GM18907 (cell line): ENCODE data around the gene DYNLT5.
A peak's percentile ranks its signal among the peaks of the same experiment; 100 is the strongest.

ENCODE experiments used
- ATAC-seq: cut with Tn5 transposase; IDR thresholded peaks from one replicate; pipeline ENCODE4 v1.9.1; 2021; ENCODE audit warnings: mild to moderate bottlenecking, moderate library complexity; ENCODE audit not compliant: unreplicated experiment

The DYNLT5 gene

DNA sequence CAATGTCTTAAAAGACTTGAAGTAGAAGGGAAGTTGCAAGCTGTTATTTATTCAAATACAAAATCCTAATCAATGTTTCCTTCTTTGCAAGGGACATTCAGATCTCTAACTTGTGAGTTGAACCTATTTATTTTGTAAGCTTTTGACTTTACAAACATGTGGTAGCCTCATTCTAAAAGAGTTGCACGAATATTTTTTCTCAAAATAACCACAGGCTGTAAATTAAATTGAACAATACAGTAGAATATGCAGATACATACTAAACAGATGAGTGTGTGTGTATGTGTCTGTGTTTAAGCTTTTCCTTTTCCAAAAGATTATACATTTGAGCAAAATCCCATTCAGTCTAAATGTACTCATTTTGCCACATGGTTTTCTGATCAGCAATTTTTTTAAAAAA lies 4.8 kb upstream of the DYNLT5 start:
- ATAC-seq = no peak

- no peak for ATAC-seq
These were observed 1.7 kb upstream of the DYNLT5 start for GRCh38 chr1:66750577-66750976.

- no peak for ATAC-seq
These were observed 1.1 kb upstream of the DYNLT5 start for GRCh38 chr1:66751160-66751559.

DNA sequence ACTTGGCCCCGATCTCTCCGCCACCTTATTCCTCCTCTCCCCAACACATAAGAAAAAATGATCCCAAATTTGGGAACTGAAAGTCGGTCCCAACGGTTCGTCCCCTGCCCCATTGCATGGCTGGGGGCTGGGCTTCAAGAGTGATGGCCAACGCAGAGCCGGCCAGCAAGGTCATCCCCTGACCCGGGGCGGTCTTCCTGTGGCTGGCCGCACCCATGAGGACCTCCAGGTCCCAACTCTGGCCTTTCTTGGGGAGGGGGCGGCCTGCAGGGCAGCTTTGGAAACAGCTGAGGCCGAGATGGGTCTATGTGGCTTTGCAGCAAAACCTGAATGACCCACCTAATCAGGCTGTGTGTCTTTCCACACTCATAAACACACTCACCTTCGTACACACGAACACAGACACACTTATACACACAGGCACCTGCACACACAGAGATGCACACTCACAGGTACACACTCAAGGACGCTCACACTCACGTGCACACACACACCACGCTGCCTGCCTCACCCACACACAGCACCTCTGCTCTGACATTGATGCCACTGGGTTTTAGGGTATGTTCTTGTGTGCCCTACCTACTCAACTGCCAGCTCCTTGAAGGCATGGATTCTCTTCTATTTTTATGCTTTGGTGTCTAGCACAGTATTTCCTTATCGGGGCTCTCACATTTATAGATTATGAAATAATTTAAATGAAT lies 562 bp downstream of the DYNLT5 start:
- peak; percentile 20 for ATAC-seq

DNA sequence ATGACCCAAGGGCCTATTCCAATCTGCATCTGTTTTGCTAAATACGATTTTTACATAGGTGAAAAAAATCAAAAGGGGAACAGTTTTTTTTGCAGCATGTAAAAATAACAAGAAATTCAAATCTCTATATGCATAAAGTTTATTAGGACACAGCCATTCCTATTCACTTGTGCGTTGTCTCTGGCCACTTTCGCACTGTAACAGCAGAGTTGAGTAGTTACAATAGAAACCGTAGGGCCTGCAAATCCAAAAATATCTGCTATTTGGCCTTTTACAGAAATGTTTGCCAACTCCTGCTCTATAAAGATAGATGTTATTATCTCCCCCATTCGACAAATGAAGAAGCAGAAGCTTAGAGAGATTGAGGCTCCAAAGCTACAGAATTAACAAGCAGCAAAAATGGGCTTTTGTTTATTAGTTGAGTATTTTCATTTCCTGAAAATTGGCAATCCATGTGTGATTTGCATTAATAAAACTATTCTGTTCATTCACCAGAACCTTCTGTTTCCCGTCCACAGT lies 5.5 kb downstream of the DYNLT5 start:
- ATAC-seq = no peak

DNA sequence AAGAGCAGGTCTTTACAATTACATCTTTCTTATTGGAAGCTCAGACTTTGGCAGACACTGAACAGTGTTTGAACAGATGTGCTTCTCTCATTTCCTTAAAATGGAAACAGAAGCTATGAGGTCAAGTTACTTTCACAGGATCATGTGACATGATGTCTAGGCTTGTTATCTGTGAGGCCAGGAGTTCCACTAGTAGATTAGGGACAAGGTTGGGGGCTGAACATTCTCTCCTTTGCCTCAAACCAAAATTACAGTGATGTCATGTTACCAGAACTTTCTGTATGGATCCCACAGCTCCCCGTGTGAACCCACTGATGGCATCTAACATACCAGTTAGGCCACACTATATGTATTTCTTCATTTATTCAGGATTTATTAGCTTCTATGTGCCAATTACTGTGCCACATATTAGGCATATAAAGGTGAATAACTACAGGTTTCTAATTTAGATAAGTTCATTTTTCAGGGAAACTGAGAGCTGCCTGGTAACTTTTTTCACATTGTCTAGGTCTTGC lies 6.0 kb downstream of the DYNLT5 start:
- peak; percentile 100 for ATAC-seq

GRCh38 chr1:66760506-66760905 lies 8.2 kb downstream of the DYNLT5 start:
- ATAC-seq = no peak

DNA sequence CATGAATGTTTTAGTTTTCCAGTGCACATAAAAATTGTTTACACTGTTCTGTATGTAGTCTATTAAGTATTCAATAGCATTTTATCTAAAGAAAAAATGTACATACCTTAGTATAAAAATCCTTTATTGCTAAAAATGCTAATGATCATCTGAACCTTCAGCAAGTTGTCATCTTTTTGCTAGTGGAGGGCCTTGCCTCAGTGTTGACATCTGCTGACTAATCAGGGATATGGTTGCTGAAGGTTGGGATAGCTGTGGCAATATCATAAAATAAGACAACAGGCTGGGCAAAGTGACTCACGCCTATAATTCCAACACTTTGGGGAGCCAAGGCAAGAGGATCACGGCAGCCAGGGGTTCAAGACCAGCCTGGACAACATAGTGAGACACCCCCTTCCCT lies 9.0 kb downstream of the DYNLT5 start:
- ATAC-seq = no peak

GRCh38 chr1:66764994-66765578 lies 12.8 kb downstream of the DYNLT5 start:
- ATAC-seq = peak; percentile 49

DNA sequence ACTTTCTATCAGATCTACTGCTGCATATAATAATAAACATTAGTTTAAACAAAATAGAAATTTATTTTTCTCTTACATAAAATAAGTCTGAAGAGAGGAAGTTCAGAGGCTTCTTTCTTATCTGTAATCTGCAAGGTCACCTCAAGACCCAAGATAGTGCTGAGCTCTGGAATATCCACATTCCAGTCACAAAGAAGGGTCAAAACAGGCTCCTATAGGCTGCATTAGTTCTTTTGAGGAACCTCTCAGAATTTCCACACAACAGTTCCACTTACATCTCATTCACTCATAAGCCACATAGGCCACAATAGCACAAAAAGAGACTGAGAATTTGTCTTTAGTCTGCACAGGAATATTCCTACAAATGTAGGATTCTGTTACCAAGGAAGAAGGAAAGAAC lies 15.4 kb downstream of the DYNLT5 start:
- ATAC-seq = no peak

- no peak for ATAC-seq
These were observed 16.7 kb downstream of the DYNLT5 start for GRCh38 chr1:66768965-66769364.

DNA sequence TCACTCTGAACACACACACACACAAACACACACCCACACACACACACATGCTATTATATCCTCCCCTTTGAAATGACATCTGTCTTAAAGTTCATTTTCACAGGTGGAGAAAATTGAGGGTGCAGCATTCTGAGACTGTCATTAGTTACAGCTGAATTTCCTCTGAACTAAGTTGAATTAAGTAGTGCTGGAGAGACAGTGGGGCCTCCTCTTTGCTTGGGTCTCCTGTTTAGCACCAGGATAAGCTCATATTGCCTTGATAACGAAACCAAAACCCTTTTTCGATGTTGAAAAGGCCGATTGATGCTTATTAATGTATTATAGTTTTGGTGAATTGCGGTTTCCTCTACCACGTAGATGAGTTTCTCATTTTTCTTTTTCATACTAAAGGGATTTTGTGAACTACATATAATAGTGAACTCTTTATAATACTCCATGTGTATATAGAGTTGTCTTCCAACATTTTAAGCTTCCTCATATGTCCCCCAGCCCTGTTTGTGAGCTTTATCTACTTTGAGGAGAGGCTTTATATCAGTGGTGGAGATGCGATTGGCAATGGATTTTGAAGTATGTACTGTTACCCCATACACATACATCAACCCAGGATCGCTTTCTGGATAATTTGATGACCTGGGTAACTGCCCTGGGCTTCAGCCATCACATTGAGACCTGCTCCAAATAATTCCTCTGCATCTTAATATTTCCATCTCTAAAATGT lies 17.4 kb downstream of the DYNLT5 start:
- no peak for ATAC-seq

DNA sequence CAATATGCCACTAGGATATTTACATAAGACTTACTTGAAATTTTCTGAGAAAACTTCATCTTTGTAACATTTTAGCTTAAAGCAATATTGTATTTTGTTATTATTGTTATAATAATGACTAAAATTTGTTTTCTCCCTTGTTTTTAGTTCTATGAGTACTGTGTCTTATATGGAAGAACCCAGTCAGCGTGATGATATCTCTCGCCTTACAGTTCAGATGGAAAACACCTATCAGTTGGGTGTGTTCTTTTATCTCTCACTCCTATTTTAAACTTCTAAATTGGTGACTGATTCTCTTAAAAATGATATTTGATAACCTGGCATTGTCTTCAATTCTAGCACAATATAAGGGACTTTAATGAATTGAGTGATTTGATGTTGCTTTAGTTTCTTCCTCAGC lies 18.0 kb downstream of the DYNLT5 start:
- no peak for ATAC-seq

GRCh38 chr1:66770694-66771093 lies 18.4 kb downstream of the DYNLT5 start:
- no peak for ATAC-seq

GRCh38 chr1:66773227-66773626 lies 21.0 kb downstream of the DYNLT5 start:
- no peak for ATAC-seq

DNA sequence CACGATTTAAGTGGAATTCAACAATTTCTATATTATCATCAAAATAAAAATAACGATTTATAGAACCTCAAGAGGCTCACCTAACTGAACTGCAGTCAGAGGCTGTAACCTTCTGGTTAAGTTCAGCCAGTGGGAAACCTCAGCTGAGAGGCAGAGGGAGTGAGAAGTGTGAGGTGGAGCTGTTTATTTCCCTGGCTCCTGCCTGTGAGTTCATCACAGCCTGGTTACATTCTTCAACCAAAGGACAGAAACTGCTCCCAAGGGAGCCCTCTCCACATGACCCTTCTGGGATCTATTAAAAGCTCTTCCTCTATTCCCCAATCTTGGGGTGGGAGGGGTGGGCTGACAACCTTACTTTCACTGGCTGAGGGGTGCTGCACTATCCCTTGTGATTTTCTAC lies 22.2 kb downstream of the DYNLT5 start:
- no peak for ATAC-seq

DNA sequence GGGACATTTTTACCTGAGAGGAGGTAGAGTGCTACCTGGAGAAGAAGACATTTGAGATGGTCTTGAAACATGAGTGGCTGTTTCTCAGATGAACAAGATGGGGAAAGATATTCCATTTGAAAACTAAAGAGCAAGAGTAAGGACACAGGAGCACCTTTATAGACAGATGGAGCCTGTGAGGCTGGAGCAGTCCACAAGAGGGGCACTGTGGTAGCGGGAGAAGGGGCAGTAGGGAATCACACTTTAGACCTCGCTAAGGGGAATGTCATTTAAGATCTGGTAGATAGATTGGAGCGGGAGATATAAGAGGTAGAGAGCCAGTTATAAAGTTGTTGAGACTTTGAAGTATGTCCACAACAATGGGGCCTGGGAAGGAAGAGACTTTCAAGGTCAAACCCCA lies 23.4 kb downstream of the DYNLT5 start:
- ATAC-seq = no peak

DNA sequence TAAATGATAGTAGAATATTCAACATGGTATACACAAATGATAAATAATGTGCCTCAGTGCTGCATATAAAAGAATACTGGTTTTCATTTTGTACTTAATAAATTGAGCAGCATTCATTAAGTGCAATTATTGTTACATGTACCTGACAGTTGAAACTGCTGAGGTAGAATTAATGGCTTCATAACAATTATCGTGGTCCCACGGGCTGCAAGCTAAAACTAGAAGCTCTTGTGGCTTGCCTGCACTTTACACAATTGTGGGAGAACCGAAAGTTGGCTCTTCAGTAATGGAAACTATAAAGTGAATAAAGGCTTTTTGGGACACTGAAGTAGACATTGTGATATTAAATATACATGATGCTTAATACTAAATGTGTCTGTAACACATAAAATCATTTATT lies 25.6 kb downstream of the DYNLT5 start:
- no peak for ATAC-seq

- ATAC-seq = no peak
These were observed 26.0 kb downstream of the DYNLT5 start for GRCh38 chr1:66778266-66778665.

DNA sequence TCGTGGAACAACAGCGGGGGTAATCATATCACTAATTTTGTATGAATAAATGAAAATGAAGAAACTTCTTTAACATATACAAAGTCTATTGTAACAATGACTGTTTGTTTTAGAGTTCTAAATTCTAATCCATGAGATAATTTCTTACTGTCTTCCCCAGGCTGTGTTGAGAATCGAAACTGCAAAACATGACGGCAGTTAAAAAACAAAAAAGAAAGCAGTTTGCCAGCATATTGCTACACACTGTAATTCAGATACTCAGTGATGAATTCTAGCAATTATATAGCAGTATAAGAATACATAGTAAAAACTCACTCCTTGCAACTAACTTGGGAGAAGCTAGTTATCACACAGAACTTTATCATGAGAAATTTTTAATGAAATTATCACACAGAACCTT lies 26.7 kb downstream of the DYNLT5 start:
- no peak for ATAC-seq

DNA sequence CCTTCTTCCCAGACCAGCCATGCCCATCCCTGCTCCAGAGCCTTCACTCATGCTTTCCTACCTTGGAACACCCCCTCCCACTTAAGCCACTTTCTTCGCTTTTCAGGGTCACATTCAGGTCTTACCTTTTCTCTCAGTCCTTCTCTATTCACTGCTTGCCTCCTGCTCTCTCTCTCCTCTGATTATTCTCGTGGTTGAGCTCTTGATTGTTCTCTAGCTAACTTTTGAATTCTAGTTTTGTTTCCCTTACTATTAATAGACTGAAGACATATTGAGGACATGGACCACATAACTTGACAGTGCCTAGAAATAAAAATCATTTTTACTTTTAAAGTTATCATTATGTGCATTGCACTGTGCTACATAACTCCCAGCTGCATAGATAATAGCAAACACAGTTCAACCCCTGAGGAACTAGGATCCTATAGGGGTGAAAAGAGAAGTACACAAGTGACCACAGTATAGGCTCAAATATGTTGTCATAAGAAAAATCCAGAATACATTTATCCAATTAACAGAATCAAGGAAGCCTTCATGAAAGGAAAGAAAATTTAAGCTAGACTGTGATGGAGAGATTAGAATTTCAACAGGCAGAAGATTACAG lies 27.3 kb downstream of the DYNLT5 start:
- no peak for ATAC-seq
